ENCODE data around the gene FBXO27.

The FBXO27 gene

DNA sequence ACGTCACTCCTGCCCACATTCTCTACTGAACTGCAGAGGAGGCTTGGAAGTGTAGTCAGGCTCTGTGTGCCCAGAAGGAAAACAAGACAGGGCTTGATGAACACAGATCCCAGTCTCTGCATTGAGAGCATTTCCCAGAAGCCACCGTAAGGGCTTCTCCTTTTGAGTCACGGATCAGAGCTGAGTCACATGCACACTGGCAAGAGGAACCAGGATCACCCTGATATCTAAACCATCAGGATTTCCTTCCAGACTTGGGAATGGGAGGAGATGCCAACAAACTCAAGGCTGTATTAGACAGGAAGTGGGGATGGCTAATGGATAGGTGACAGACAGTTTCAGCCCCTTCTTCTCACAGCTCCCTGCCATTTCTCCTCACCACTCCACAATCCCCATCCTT, 39.1 kb downstream of the FBXO27 start:
- TF ChIP-seq EP300 (IDR thresholded peaks at IDR 0.05; ENCODE audit: borderline replicate concordance) (no peak), FOXM1 (IDR thresholded peaks at IDR 0.05; ENCODE audit: borderline replicate concordance, low read depth) (no peak), NFIC (IDR thresholded peaks at IDR 0.05) (no peak), TAF1 (IDR thresholded peaks at IDR 0.05; ENCODE audit: low read depth) (no peak), EGR1 (IDR thresholded peaks at IDR 0.05) (no peak), CREB1 (IDR thresholded peaks at IDR 0.05; ENCODE audit: low read depth) (no peak), CEBPB (IDR thresholded peaks at IDR 0.05) (no peak), ZBTB7A (IDR thresholded peaks at IDR 0.05; ENCODE audit: low read depth) (no peak), RAD21 (IDR thresholded peaks at IDR 0.05; ENCODE audit: low read depth) (no peak)
- TF ChIP-seq, protein P1, sequence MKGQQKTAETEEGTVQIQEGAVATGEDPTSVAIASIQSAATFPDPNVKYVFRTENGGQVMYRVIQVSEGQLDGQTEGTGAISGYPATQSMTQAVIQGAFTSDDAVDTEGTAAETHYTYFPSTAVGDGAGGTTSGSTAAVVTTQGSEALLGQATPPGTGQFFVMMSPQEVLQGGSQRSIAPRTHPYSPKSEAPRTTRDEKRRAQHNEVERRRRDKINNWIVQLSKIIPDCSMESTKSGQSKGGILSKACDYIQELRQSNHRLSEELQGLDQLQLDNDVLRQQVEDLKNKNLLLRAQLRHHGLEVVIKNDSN (IDR thresholded peaks at IDR 0.05), result no peak

DNA sequence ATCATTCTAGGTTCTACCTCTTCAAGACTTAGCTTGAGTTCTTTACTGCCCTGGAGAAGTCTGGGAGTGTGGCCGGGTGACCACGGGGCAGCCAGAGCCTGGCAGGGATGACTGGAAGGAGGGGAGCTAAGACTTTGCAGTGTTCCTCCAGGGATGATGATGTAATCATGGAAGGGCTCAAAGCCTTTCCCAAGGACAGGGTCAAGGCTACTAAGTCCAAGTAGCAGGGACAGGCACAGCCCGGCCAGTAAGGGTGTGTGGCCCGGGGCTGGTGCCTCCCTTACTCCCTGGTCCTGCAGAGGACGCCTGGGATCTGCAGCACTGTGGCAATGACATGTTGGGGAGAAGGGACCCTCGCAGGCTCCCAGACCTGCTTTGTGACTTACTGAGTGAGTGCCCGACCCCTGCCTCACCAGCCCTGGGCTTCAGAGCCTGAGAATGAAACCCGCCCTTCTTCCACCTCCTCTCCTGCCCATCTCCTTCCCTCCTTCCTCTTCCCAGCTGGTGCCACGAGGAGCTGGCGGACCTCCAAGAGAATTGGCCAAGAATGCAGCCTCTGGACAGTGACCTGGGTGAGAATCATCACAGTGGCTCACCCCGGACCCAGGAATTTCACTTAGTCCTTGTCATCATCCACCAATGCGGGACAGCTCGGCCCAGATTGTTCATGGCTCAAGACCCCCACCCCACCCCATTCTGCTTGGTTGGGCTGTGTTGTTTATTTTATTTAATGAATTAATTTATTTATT, 41.2 kb downstream of the FBXO27 start:
- TF ChIP-seq CREB1 (IDR thresholded peaks at IDR 0.05; ENCODE audit: low read depth) (no peak), CEBPB (IDR thresholded peaks at IDR 0.05) (no peak), TAF1 (IDR thresholded peaks at IDR 0.05; ENCODE audit: low read depth) (no peak), NFIC (IDR thresholded peaks at IDR 0.05) (0 out of 2 replicates have a peak, but pooled peaks have one; percentile 8), RAD21 (IDR thresholded peaks at IDR 0.05; ENCODE audit: low read depth) (no peak), EP300 (IDR thresholded peaks at IDR 0.05; ENCODE audit: borderline replicate concordance) (no peak)
- TF ChIP-seq, protein P1 (IDR thresholded peaks at IDR 0.05), result no peak
- TF ChIP-seq, protein P2, sequence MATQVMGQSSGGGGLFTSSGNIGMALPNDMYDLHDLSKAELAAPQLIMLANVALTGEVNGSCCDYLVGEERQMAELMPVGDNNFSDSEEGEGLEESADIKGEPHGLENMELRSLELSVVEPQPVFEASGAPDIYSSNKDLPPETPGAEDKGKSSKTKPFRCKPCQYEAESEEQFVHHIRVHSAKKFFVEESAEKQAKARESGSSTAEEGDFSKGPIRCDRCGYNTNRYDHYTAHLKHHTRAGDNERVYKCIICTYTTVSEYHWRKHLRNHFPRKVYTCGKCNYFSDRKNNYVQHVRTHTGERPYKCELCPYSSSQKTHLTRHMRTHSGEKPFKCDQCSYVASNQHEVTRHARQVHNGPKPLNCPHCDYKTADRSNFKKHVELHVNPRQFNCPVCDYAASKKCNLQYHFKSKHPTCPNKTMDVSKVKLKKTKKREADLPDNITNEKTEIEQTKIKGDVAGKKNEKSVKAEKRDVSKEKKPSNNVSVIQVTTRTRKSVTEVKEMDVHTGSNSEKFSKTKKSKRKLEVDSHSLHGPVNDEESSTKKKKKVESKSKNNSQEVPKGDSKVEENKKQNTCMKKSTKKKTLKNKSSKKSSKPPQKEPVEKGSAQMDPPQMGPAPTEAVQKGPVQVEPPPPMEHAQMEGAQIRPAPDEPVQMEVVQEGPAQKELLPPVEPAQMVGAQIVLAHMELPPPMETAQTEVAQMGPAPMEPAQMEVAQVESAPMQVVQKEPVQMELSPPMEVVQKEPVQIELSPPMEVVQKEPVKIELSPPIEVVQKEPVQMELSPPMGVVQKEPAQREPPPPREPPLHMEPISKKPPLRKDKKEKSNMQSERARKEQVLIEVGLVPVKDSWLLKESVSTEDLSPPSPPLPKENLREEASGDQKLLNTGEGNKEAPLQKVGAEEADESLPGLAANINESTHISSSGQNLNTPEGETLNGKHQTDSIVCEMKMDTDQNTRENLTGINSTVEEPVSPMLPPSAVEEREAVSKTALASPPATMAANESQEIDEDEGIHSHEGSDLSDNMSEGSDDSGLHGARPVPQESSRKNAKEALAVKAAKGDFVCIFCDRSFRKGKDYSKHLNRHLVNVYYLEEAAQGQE (IDR thresholded peaks at IDR 0.05; ENCODE audit: low read depth), result no peak

DNA sequence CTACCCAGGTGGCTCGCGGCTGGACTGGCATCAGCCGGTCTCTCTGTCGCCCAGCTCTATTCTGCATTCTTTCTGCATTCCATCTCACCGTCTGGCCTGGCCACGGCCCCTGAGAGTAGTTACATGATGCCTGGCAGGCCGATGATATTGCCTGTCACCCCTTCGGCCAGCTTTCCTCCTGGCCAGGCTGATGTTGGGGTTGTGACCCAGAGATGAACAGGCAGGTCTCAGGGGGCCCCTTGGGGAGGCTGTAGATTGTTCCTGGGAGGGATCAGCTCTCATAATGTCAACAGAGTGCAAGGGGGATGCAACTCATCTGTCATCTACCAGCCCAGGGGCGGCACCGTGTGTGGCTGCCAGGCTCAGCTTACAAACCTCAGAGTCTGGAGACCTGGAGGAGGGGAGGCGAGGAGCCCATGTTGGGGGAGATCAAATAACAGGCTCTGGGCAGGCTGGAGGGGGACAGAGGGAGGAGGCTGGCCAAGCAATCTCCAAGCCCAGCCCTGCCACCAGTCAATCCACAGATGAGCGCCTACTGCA, 43.2 kb downstream of the FBXO27 start:
- TF ChIP-seq EP300 (IDR thresholded peaks at IDR 0.05; ENCODE audit: borderline replicate concordance) (no peak), TEAD4 (IDR thresholded peaks at IDR 0.05) (peak; percentile 86), YY1 (IDR thresholded peaks at IDR 0.05; ENCODE audit: low read depth) (no peak), CREB1 (IDR thresholded peaks at IDR 0.05; ENCODE audit: low read depth) (no peak), TCF12 (IDR thresholded peaks at IDR 0.05; ENCODE audit: low read depth) (peak; percentile 55; the same call in 1 of the 2 replicates), FOXM1 (IDR thresholded peaks at IDR 0.05; ENCODE audit: borderline replicate concordance, low read depth) (no peak), ZBTB7A (IDR thresholded peaks at IDR 0.05; ENCODE audit: low read depth) (no peak), EGR1 (IDR thresholded peaks at IDR 0.05) (no peak)
- TF ChIP-seq, protein P3, sequence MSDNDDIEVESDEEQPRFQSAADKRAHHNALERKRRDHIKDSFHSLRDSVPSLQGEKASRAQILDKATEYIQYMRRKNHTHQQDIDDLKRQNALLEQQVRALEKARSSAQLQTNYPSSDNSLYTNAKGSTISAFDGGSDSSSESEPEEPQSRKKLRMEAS (IDR thresholded peaks at IDR 0.05), result peak; percentile 56
- TF ChIP-seq, protein P1 (IDR thresholded peaks at IDR 0.05), result no peak

DNA sequence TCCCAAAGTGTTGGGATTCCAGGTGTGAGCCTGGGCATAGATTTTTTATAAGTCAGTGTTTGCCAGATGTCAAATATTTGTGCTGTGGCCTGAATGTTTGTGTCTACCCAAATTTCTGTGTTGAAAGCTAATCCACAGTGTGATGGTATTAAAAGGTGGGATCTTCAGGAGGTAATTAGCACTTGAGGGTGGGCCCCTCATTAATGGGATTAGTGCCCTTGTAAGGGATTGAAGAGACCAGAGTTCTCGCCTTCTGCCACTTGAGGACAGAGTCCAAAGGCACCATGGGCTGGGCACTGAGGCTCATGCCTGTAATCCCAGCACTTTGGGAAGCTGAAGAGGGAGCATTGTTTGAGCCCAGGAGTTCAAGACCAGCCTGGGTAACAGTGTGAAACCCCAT, 47.1 kb downstream of the FBXO27 start:
- no peak for TF ChIP-seq EP300 (IDR thresholded peaks at IDR 0.05; ENCODE audit: borderline replicate concordance)
- TF ChIP-seq TAF1 (IDR thresholded peaks at IDR 0.05; ENCODE audit: low read depth), result no peak

DNA sequence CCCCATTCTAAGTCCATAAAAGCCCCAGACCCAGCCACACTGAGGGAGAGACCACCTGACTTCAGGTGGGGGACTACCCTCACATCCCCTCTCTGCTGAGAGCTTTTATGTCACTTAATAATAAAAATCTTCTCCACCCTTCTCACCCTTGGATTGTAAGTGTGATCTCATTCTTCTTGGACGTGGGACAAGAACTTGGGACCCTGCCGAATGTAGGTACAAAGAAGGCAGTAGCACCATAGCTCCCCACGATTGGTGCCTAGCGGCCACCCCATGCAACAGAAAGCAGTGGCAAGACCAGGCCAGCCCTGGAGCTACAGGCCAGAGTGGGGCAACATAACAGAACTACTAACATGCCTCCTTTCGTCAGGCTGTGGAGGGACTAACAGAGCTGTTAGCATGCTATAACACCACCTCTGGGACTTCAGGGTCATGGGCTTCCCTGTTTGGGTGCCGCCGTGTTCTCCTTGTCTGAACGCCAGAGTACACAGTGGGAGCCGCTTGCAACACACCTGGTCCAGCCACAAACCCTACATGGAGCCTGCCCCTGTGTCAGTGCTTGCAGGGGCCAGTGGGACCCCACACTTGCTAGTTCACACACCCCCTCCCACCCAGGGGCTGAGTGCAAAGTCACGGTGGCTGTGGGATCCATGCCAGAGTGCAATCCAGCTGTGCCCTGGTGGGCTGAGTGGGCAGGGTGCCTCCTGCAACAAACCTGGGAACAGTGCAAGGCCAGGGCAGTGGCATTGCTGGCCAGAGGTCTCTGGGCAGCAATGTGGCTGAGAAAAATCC, 51.6 kb downstream of the FBXO27 start:
- TF ChIP-seq FOXM1 (IDR thresholded peaks at IDR 0.05; ENCODE audit: borderline replicate concordance, low read depth), result no peak
- no peak for TF ChIP-seq CEBPB (IDR thresholded peaks at IDR 0.05)
- TF ChIP-seq, protein P1 (IDR thresholded peaks at IDR 0.05), result no peak
- TF ChIP-seq TCF12 (IDR thresholded peaks at IDR 0.05; ENCODE audit: low read depth), result no peak
- no peak for TF ChIP-seq ZBTB7A (IDR thresholded peaks at IDR 0.05; ENCODE audit: low read depth)
- TF ChIP-seq EGR1 (IDR thresholded peaks at IDR 0.05), result no peak
- no peak for TF ChIP-seq RAD21 (IDR thresholded peaks at IDR 0.05; ENCODE audit: low read depth)
- no peak for TF ChIP-seq CREB1 (IDR thresholded peaks at IDR 0.05; ENCODE audit: low read depth)
- no peak for TF ChIP-seq YY1 (IDR thresholded peaks at IDR 0.05; ENCODE audit: low read depth)
- TF ChIP-seq EP300 (IDR thresholded peaks at IDR 0.05; ENCODE audit: borderline replicate concordance), result no peak
- TF ChIP-seq, protein P2 (IDR thresholded peaks at IDR 0.05; ENCODE audit: low read depth), result no peak
- TF ChIP-seq TEAD4 (IDR thresholded peaks at IDR 0.05), result no peak
- TF ChIP-seq NFIC (IDR thresholded peaks at IDR 0.05), result no peak
- TF ChIP-seq, protein P3 (IDR thresholded peaks at IDR 0.05), result no peak

Measured in Ishikawa (cell line).